HepG2 (cell line): ENCODE results near the gene KRTDAP. TPM values are rescaled to one million over a fixed set of nuclear protein-coding genes. Genes with fewer than 3 reads are reported as not detected.

ENCODE experiments used
- ATF7 ChIP-seq, 2 experiments: fragments of 450-650 bp in 1 of 2; sonication (generic) in 1 of 2; formaldehyde crosslinking in 1 of 2; IDR thresholded peaks; 2 replicates each; pipeline versions ENCODE4 v1.4.0 to v1.6.1; 2016 to 2020; ENCODE audit warnings: antibody characterized with exemption in 1 of 2, mild to moderate bottlenecking in 1 of 2, missing genetic modification reagents in 1 of 2
- HOXD1 ChIP-seq: sonication (generic); formaldehyde crosslinking; IDR thresholded peaks from 2 replicates; pipeline ENCODE4 v1.5.0; 2020; ENCODE audit warnings: missing genetic modification reagents
- KLF13 ChIP-seq: sonication (generic); formaldehyde crosslinking; IDR thresholded peaks from 2 replicates; pipeline ENCODE4 v1.4.0; 2020; ENCODE audit warnings: mild to moderate bottlenecking, missing genetic modification reagents
- MTF1 ChIP-seq: sonication (generic); formaldehyde crosslinking; IDR thresholded peaks from 2 replicates; pipeline ENCODE4 v1.5.0; 2020; ENCODE audit warnings: missing genetic modification reagents
- RFX1 ChIP-seq: fragments of 450-650 bp; IDR thresholded peaks from 2 replicates; pipeline ENCODE4 v1.6.1; 2017
- RFX3 ChIP-seq: IDR thresholded peaks from 2 replicates; pipeline ENCODE4 v1.6.1; 2016; ENCODE audit warnings: missing biosample characterization, missing genetic modification reagents
- SYNCRIP ChIP-seq: fragments of 200-400 bp; formaldehyde crosslinking; IDR thresholded peaks from 2 replicates; pipeline ENCODE4 v1.6.1; 2018; ENCODE audit warnings: mild to moderate bottlenecking, low read depth, low read length; ENCODE audit not compliant: insufficient read depth
- TCF7L2 ChIP-seq: IDR thresholded peaks from 2 replicates; pipeline ENCODE4 v1.6.1; 2011; ENCODE audit warnings: mild to moderate bottlenecking, low read depth, low read length, moderate library complexity
- TOE1 ChIP-seq: sonication (generic); formaldehyde crosslinking; IDR thresholded peaks from 2 replicates; pipeline ENCODE4 v1.4.0; 2020; ENCODE audit warnings: mild to moderate bottlenecking, missing genetic modification reagents
- ZBTB1 ChIP-seq: sonication (generic); formaldehyde crosslinking; IDR thresholded peaks from 2 replicates; pipeline ENCODE4 v1.4.0; 2020; ENCODE audit warnings: missing genetic modification reagents, borderline replicate concordance
- ZNF232 ChIP-seq: sonication (generic); formaldehyde crosslinking; IDR thresholded peaks from 2 replicates; pipeline ENCODE4 v1.4.0; 2020; ENCODE audit warnings: missing genetic modification reagents, borderline replicate concordance
- ZNF24 ChIP-seq: fragments of 450-650 bp; IDR thresholded peaks from 2 replicates; pipeline ENCODE4 v1.6.1; 2017; ENCODE audit warnings: antibody characterized with exemption, mild to moderate bottlenecking
- ZNF34 ChIP-seq: sonication (generic); formaldehyde crosslinking; IDR thresholded peaks from 2 replicates; pipeline ENCODE4 v1.4.0; 2020; ENCODE audit warnings: mild to moderate bottlenecking, missing genetic modification reagents, borderline replicate concordance
- ZNF367 ChIP-seq: sonication (generic); formaldehyde crosslinking; IDR thresholded peaks from 2 replicates; pipeline ENCODE4 v1.4.0; 2020; ENCODE audit warnings: missing genetic modification reagents, borderline replicate concordance
- ZNF446 ChIP-seq: sonication (generic); formaldehyde crosslinking; IDR thresholded peaks from 2 replicates; pipeline ENCODE4 v1.5.0; 2020; ENCODE audit warnings: mild to moderate bottlenecking, missing genetic modification reagents
- ZNF451 ChIP-seq: sonication (generic); formaldehyde crosslinking; IDR thresholded peaks from 2 replicates; pipeline ENCODE4 v1.5.0; 2020; ENCODE audit warnings: mild to moderate bottlenecking, missing genetic modification reagents
- ZSCAN9 ChIP-seq: IDR thresholded peaks from 2 replicates; pipeline ENCODE4 v1.6.1; 2016; ENCODE audit warnings: borderline replicate concordance
- polyA plus RNA-seq, 8 experiments: library from polyadenylated mRNA; depleted of rRNA in 3 of 8; stranded (reverse) in 7 of 8; unstranded in 1 of 8; fragments of >200 nt; fragmentation: Illumina TruSeq in 4 of 8; extraction: Trizol in 4 of 8; gene quantifications; 2 replicates each; pipeline versions ENCODE4 v1.2.1 to v1.2.3, GENCODE V29; 2011 to 2016; ENCODE audit warnings: low read depth in 4 of 8, missing spikeins in 1 of 8, mixed read lengths in 1 of 8; ENCODE audit not compliant: insufficient read depth in 1 of 8
- total RNA-seq, 5 experiments: library from RNA; depleted of rRNA; stranded (reverse); fragments of >200 nt; fragmentation: Illumina TruSeq; extraction: Trizol; gene quantifications; 2 replicates each; pipeline ENCODE4 v1.2.3, GENCODE V29; 2016; ENCODE audit warnings: low read depth in 1 of 5
- TF ChIP-seq, protein P1 (sequence below): sonication (generic); formaldehyde crosslinking; conservative IDR thresholded peaks from 2 replicates; pipeline ENCODE4 v1.4.0; 2020; ENCODE audit warnings: missing genetic modification reagents
- TF ChIP-seq, protein P2 (sequence below): sonication (generic); formaldehyde crosslinking; IDR thresholded peaks from 2 replicates; pipeline ENCODE4 v1.4.0; 2020; ENCODE audit warnings: mild to moderate bottlenecking, missing genetic modification reagents
- TF ChIP-seq, protein P3 (sequence below): sonication (generic); formaldehyde crosslinking; IDR thresholded peaks from 2 replicates; pipeline ENCODE4 v1.4.0; 2020; ENCODE audit warnings: missing genetic modification reagents; ENCODE audit errors: not compliant biosample characterization
- TF ChIP-seq, protein P4 (sequence below): sonication (generic); formaldehyde crosslinking; conservative IDR thresholded peaks from 2 replicates; pipeline ENCODE4 v1.5.0; 2020; ENCODE audit warnings: missing genetic modification reagents
- TF ChIP-seq, protein P5 (sequence below): sonication (generic); formaldehyde crosslinking; IDR thresholded peaks from 2 replicates; pipeline ENCODE4 v1.4.0; 2020; ENCODE audit warnings: missing genetic modification reagents, borderline replicate concordance

Gene KRTDAP
- total and polyA plus RNA-seq, 2 of the 13 experiments (the other 11 are each of a cell fraction or from before 2014, with no cell fraction given), result 0.86 to 1.5 TPM

DNA sequence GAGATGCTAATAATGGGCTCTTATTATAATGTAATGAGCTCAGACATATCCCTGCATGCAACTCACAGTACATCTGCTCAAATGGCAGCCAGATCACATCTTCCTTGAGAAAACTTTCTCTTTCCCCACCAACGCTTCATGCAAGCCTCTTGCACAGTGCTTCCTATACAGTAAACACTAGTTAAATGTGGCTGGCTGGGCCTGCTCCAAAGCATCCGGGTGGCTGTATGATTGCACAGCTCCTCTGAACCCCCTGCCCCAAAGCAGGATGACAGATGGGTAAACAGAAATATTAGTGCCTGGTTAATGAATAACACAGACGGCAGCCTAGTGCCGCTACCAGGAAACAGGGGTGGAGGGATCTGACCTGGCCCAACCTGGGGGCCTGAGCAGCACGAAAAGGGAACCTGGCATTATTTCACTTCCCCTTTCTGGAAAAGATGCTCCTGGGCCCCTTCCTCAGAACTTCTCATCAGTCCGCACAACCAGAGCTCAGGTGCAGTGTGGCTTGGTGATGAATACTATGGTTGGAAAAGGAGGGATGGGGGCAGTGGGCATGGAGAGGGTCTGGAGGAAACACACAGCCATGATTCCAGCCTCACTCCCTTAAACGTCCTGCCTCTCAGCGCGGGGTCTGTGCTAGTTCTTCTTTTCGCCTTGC, 31.4 kb downstream of the KRTDAP start (continued):
- no peak for TF ChIP-seq ATF7 (IDR thresholded peaks at IDR 0.05)
- TF ChIP-seq ATF7 (CRISPR knock-in tag; IDR thresholded peaks at IDR 0.05), result 0 out of 2 replicates have a peak, but pooled peaks have one; percentile 36
- no peak for TF ChIP-seq ZNF451 (CRISPR knock-in tag)
- TF ChIP-seq, protein P1, sequence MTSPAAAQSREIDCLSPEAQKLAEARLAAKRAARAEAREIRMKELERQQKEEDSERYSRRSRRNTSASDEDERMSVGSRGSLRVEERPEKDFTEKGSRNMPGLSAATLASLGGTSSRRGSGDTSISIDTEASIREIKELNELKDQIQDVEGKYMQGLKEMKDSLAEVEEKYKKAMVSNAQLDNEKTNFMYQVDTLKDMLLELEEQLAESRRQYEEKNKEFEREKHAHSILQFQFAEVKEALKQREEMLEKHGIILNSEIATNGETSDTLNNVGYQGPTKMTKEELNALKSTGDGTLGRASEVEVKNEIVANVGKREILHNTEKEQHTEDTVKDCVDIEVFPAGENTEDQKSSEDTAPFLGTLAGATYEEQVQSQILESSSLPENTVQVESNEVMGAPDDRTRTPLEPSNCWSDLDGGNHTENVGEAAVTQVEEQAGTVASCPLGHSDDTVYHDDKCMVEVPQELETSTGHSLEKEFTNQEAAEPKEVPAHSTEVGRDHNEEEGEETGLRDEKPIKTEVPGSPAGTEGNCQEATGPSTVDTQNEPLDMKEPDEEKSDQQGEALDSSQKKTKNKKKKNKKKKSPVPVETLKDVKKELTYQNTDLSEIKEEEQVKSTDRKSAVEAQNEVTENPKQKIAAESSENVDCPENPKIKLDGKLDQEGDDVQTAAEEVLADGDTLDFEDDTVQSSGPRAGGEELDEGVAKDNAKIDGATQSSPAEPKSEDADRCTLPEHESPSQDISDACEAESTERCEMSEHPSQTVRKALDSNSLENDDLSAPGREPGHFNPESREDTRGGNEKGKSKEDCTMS (CRISPR knock-in tag), result no peak
- TF ChIP-seq ZNF446 (CRISPR knock-in tag), result no peak
- no peak for TF ChIP-seq TCF7L2
- TF ChIP-seq KLF13 (CRISPR knock-in tag), result no peak
- TF ChIP-seq ZNF232 (CRISPR knock-in tag), result peak; percentile 50; the same call in 1 of the 2 replicates
- TF ChIP-seq ZBTB1, result no peak
- no peak for TF ChIP-seq ZNF34 (CRISPR knock-in tag)
- 0 out of 2 replicates have a peak, but pooled peaks have one; percentile 17 for TF ChIP-seq HOXD1 (CRISPR knock-in tag)
- no peak for TF ChIP-seq MTF1 (CRISPR knock-in tag)
- TF ChIP-seq ZNF24, result no peak
- TF ChIP-seq, protein P2, sequence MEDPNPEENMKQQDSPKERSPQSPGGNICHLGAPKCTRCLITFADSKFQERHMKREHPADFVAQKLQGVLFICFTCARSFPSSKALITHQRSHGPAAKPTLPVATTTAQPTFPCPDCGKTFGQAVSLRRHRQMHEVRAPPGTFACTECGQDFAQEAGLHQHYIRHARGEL (CRISPR knock-in tag), result no peak
- peak; percentile 53; the same call in 1 of the 2 replicates for TF ChIP-seq ZSCAN9
- no peak for TF ChIP-seq ZNF367 (CRISPR knock-in tag)
- TF ChIP-seq, protein P3, sequence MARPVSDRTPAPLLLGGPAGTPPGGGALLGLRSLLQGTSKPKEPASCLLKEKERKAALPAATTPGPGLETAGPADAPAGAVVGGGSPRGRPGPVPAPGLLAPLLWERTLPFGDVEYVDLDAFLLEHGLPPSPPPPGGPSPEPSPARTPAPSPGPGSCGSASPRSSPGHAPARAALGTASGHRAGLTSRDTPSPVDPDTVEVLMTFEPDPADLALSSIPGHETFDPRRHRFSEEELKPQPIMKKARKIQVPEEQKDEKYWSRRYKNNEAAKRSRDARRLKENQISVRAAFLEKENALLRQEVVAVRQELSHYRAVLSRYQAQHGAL (CRISPR knock-in tag), result no peak
- TF ChIP-seq, protein P4, sequence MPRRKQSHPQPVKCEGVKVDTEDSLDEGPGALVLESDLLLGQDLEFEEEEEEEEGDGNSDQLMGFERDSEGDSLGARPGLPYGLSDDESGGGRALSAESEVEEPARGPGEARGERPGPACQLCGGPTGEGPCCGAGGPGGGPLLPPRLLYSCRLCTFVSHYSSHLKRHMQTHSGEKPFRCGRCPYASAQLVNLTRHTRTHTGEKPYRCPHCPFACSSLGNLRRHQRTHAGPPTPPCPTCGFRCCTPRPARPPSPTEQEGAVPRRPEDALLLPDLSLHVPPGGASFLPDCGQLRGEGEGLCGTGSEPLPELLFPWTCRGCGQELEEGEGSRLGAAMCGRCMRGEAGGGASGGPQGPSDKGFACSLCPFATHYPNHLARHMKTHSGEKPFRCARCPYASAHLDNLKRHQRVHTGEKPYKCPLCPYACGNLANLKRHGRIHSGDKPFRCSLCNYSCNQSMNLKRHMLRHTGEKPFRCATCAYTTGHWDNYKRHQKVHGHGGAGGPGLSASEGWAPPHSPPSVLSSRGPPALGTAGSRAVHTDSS (CRISPR knock-in tag), result no peak
- TF ChIP-seq, protein P5, sequence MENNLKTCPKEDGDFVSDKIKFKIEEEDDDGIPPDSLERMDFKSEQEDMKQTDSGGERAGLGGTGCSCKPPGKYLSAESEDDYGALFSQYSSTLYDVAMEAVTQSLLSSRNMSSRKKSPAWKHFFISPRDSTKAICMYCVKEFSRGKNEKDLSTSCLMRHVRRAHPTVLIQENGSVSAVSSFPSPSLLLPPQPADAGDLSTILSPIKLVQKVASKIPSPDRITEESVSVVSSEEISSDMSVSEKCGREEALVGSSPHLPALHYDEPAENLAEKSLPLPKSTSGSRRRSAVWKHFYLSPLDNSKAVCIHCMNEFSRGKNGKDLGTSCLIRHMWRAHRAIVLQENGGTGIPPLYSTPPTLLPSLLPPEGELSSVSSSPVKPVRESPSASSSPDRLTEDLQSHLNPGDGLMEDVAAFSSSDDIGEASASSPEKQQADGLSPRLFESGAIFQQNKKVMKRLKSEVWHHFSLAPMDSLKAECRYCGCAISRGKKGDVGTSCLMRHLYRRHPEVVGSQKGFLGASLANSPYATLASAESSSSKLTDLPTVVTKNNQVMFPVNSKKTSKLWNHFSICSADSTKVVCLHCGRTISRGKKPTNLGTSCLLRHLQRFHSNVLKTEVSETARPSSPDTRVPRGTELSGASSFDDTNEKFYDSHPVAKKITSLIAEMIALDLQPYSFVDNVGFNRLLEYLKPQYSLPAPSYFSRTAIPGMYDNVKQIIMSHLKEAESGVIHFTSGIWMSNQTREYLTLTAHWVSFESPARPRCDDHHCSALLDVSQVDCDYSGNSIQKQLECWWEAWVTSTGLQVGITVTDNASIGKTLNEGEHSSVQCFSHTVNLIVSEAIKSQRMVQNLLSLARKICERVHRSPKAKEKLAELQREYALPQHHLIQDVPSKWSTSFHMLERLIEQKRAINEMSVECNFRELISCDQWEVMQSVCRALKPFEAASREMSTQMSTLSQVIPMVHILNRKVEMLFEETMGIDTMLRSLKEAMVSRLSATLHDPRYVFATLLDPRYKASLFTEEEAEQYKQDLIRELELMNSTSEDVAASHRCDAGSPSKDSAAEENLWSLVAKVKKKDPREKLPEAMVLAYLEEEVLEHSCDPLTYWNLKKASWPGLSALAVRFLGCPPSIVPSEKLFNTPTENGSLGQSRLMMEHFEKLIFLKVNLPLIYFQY (CRISPR knock-in tag), result no peak; the same call in 1 of the 2 replicates
- no peak for TF ChIP-seq RFX3 (CRISPR knock-in tag)
- TF ChIP-seq TOE1 (CRISPR knock-in tag), result no peak
- TF ChIP-seq SYNCRIP, result no peak
- no peak for TF ChIP-seq RFX1
